HepG2 (cell line): ENCODE measurements around the gene PFAS. TPM values are rescaled to one million over a fixed set of nuclear protein-coding genes. Genes with fewer than 3 reads are reported as not detected.

Experiments
- ATAC-seq: fragments of 200-7000 bp; cut with Tn5 transposase; 3 replicates; pipeline ENCODE4 v1.9.1; 2020; ENCODE audit warnings: mild to moderate bottlenecking, moderate library complexity
- BruUV-seq: library from RNA; stranded (reverse); fragments of 400-500 nt; replicated peaks from 2 replicates; lab custom pipeline; 2021; lab: Mats Ljungman, UMichigan
- CTCF ChIA-PET: fragments of 300-600 bp; formaldehyde crosslinking; extraction: SDS; loops from one replicate; lab custom pipeline; 2021; ENCODE audit warnings: low total read pairs, inconsistent platforms, low intra/inter-chr PET ratio; lab: Yijun Ruan, JAX
- POLR2A ChIA-PET: fragments of 350-600 bp; sonication (Branson Sonifier 250); formaldehyde crosslinking; loops from one replicate; lab custom pipeline; 2020; ENCODE audit warnings: antibody characterized with exemption, inconsistent platforms; lab: Yijun Ruan, JAX
- DNase-seq: peaks from one replicate; pipeline ENCODE4 v3.0.0-alpha.2; 2015; ENCODE audit warnings: low spot score
- FAIRE-seq: peaks from 3 replicates; lab custom pipeline; 2011; peaks lifted over from hg19 to GRCh38; lab: Jason Lieb, UNC
- H2AFZ ChIP-seq: one replicate; pipeline ENCODE4 v1.6.1; 2011; ENCODE audit warnings: low read length, inconsistent platforms
- H3K27ac ChIP-seq: fragments of 300-600 bp; 3 replicates; pipeline ENCODE4 v1.8.0; 2011; ENCODE audit warnings: mixed run types, mild to moderate bottlenecking, mixed read lengths, low read length, inconsistent platforms; ENCODE audit not compliant: insufficient read depth; ENCODE audit errors: extremely low read length
- H3K27me3 ChIP-seq, 2 experiments: fragments of 200-600 bp in 1 of 2; 2 replicates in 1 of 2; 3 replicates in 1 of 2; pipeline versions ENCODE4 v1.6.0 to v1.8.0; 2011; ENCODE audit warnings: low read length in 2 of 2, mild to moderate bottlenecking in 2 of 2, moderate library complexity in 2 of 2, inconsistent platforms in 1 of 2; ENCODE audit not compliant: insufficient read depth in 2 of 2, control insufficient read depth in 1 of 2
- H3K36me3 ChIP-seq, 2 experiments: fragments of 200-600 bp in 1 of 2; replicated peaks in 1 of 2; 2 replicates in 1 of 2; 3 replicates in 1 of 2; pipeline versions ENCODE4 v1.5.1 to v1.8.0; 2011; ENCODE audit warnings: low read length in 2 of 2, inconsistent platforms in 1 of 2; ENCODE audit not compliant: insufficient read depth in 2 of 2, control insufficient read depth in 1 of 2
- H3K4me1 ChIP-seq: 2 replicates; pipeline ENCODE4 v1.5.1; 2012; ENCODE audit warnings: low read length, inconsistent platforms; ENCODE audit not compliant: insufficient read depth
- H3K4me2 ChIP-seq: 2 replicates; pipeline ENCODE4 v1.6.0; 2011; ENCODE audit warnings: low read depth, low read length, inconsistent platforms
- H3K4me3 ChIP-seq, 3 experiments: fragments of 200-600 bp in 1 of 3; sonication (generic), shearing (Covaris generic) in 1 of 3; replicated peaks in 1 of 3; 2 replicates each; pipeline ENCODE4 v1.5.1; 2011 to 2016; ENCODE audit warnings: low read length in 3 of 3, inconsistent platforms in 2 of 3, low read depth in 2 of 3, mild to moderate bottlenecking in 2 of 3, control low read depth in 1 of 3, mixed read lengths in 1 of 3; ENCODE audit not compliant: insufficient read depth in 1 of 3
- H3K79me2 ChIP-seq: one replicate; pipeline ENCODE4 v1.6.1; 2011; ENCODE audit warnings: low read length, inconsistent platforms; ENCODE audit not compliant: insufficient read depth
- H3K9ac ChIP-seq: 2 replicates; pipeline ENCODE4 v1.6.0; 2011; ENCODE audit warnings: mild to moderate bottlenecking, low read depth, low read length, inconsistent platforms; ENCODE audit not compliant: insufficient read depth
- H3K9me3 ChIP-seq: 2 replicates; pipeline ENCODE4 v1.5.1; 2012; ENCODE audit warnings: mild to moderate bottlenecking, low read length
- H4K20me1 ChIP-seq: 2 replicates; pipeline ENCODE4 v1.6.0; 2011; ENCODE audit warnings: inconsistent platforms, mild to moderate bottlenecking, low read length, moderate library complexity; ENCODE audit not compliant: insufficient read depth
- ATAD3A ChIP-seq: sonication (generic); formaldehyde crosslinking; IDR thresholded peaks from 2 replicates; pipeline ENCODE4 v1.4.0; 2020; ENCODE audit warnings: missing genetic modification reagents
- ATF1 ChIP-seq: IDR thresholded peaks from 2 replicates; pipeline ENCODE4 v1.6.1; 2016; ENCODE audit warnings: mild to moderate bottlenecking, control low read depth
- CAMTA2 ChIP-seq: sonication (generic); formaldehyde crosslinking; IDR thresholded peaks from 2 replicates; pipeline ENCODE4 v1.4.0; 2020; ENCODE audit warnings: mild to moderate bottlenecking, missing genetic modification reagents, borderline replicate concordance
- ESRRA ChIP-seq: sonication (generic); formaldehyde crosslinking; IDR thresholded peaks from 2 replicates; pipeline ENCODE4 v1.5.1; 2020; ENCODE audit warnings: mild to moderate bottlenecking, low read depth, missing genetic modification reagents
- KDM5B ChIP-seq: sonication (generic); formaldehyde crosslinking; IDR thresholded peaks from 2 replicates; pipeline ENCODE4 v1.4.0; 2020; ENCODE audit warnings: missing genetic modification reagents, mild to moderate bottlenecking, borderline replicate concordance
- MIER2 ChIP-seq: IDR thresholded peaks from 2 replicates; pipeline ENCODE4 v1.6.1; 2016; ENCODE audit warnings: missing biosample characterization, missing genetic modification reagents
- SKI ChIP-seq: fragments of 450-650 bp; IDR thresholded peaks from one replicate; pipeline ENCODE4 v1.6.1; 2018; ENCODE audit warnings: mild to moderate bottlenecking; ENCODE audit not compliant: partially characterized antibody
- U2AF1 ChIP-seq: fragments of 200-400 bp; formaldehyde crosslinking; optimal IDR thresholded peaks from 2 replicates; pipeline ENCODE3; 2017; ENCODE audit warnings: mild to moderate bottlenecking, low read depth, low read length
- ZBTB20 ChIP-seq: sonication (generic); formaldehyde crosslinking; IDR thresholded peaks from 2 replicates; pipeline ENCODE4 v1.8.1; 2023; ENCODE audit warnings: missing genetic modification reagents, low read depth, mild to moderate bottlenecking, borderline replicate concordance
- ZNF121 ChIP-seq: sonication (generic); formaldehyde crosslinking; IDR thresholded peaks from 2 replicates; pipeline ENCODE4 v1.5.0; 2020; ENCODE audit warnings: mild to moderate bottlenecking, missing genetic modification reagents
- ZNF253 ChIP-seq: sonication (generic); formaldehyde crosslinking; IDR thresholded peaks from 2 replicates; pipeline ENCODE4 v1.8.0; 2022; ENCODE audit warnings: mild to moderate bottlenecking, missing genetic modification reagents, borderline replicate concordance
- ZNF382 ChIP-seq: sonication (generic); formaldehyde crosslinking; IDR thresholded peaks from 2 replicates; pipeline ENCODE4 v1.5.0; 2020; ENCODE audit warnings: missing genetic modification reagents, mild to moderate bottlenecking, borderline replicate concordance
- ZNF709 ChIP-seq: sonication (generic); formaldehyde crosslinking; IDR thresholded peaks from 2 replicates; pipeline ENCODE4 v1.5.0; 2020; ENCODE audit warnings: mild to moderate bottlenecking, missing genetic modification reagents
- ZNF775 ChIP-seq: sonication (generic); formaldehyde crosslinking; IDR thresholded peaks from 2 replicates; pipeline ENCODE4 v1.4.0; 2020; ENCODE audit warnings: missing genetic modification reagents, mild to moderate bottlenecking, moderate library complexity, borderline replicate concordance
- ZSCAN29 ChIP-seq: sonication (generic); formaldehyde crosslinking; conservative IDR thresholded peaks from 2 replicates; pipeline ENCODE4 v1.4.0; 2020; ENCODE audit warnings: mild to moderate bottlenecking, missing genetic modification reagents
- WGBS: methylation state at CpG from one replicate; pipeline ENCODE4 v1.1.6; 2017; ENCODE audit warnings: low lambda C conversion rate; 5-methylcytosine and 5-hydroxymethylcytosine counted together
- in situ Hi-C: cut with HindIII; loops from 2 replicates; pipeline ENCODE4 v1.10.0; 2017; ENCODE audit warnings: low pct_unique_long_range_greater_than_20kb; ENCODE audit not compliant: extremely low pct_ligation_motif_present
- intact Hi-C: fragments of 100-400 bp; cut with micrococcal nuclease; formaldehyde crosslinking; loops from one replicate; pipeline ENCODE4 v1.10.0; 2022; ENCODE audit not compliant: unreplicated experiment
- polyA plus RNA-seq, 8 experiments: library from polyadenylated mRNA; depleted of rRNA in 3 of 8; stranded (reverse) in 7 of 8; unstranded in 1 of 8; fragments of >200 nt; fragmentation: Illumina TruSeq in 4 of 8; extraction: Trizol in 4 of 8; gene quantifications; 2 replicates each; pipeline versions ENCODE4 v1.2.1 to v1.2.3, GENCODE V29; 2011 to 2016; ENCODE audit warnings: low read depth in 4 of 8, missing spikeins in 1 of 8, mixed read lengths in 1 of 8; ENCODE audit not compliant: insufficient read depth in 1 of 8
- total RNA-seq, 5 experiments: library from RNA; depleted of rRNA; stranded (reverse); fragments of >200 nt; fragmentation: Illumina TruSeq; extraction: Trizol; gene quantifications; 2 replicates each; pipeline ENCODE4 v1.2.3, GENCODE V29; 2016; ENCODE audit warnings: low read depth in 1 of 5
- TF ChIP-seq, protein P1 (sequence below): sonication (generic); formaldehyde crosslinking; IDR thresholded peaks from 2 replicates; pipeline ENCODE4 v1.5.1; 2020; ENCODE audit warnings: mild to moderate bottlenecking, missing genetic modification reagents, borderline replicate concordance
- TF ChIP-seq, protein P2 (sequence below): sonication (generic); formaldehyde crosslinking; IDR thresholded peaks from 2 replicates; pipeline ENCODE4 v1.5.0; 2020; ENCODE audit warnings: missing genetic modification reagents

Gene PFAS
- total and polyA plus RNA-seq, 2 of the 13 experiments (the other 11 are each of a cell fraction or from before 2014, with no cell fraction given) = 49.4 to 58.2 TPM

GRCh38 chr17:8314797-8315763 is 66.0 kb downstream of the PFAS start (continued):
- TF ChIP-seq ESRRA (CRISPR knock-in tag) = no peak
- TF ChIP-seq SKI = no peak
- no peak for TF ChIP-seq ZNF253 (CRISPR knock-in tag)
- no peak for TF ChIP-seq ATF1 (CRISPR knock-in tag)

DNA sequence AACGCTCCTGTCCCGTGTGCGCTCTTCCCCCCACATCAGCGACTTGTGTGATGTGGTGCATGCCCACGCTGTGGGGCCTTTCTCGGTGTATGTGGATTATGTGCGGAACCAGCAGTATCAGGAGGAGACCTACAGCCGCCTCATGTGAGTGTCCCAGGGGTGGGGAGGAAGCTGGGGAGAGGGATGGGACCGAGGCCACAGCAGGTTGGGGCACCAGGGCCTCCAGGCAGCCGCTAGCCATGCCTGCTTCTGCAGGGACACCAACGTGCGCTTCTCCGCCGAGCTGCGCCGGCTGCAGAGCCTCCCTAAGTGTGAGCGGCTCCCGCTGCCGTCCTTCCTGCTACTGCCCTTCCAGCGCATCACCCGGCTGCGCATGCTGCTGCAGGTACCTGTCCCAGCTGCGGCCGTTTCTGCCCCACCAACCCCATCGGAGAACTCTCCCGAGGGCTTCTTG is 66.7 kb downstream of the PFAS start:
- Histone ChIP-seq H3K79me2 (no peaks in the 10 kb centered on the region), H3K9ac (no peak overlapping the region), H3K27me3 (peaks cover 14 to 72% of the 10 kb centered on the region in 2 experiments), H3K27ac (no peak overlapping the region), H3K4me2 (no peak overlapping the region; the same call in 1 of the 2 replicates), H3K4me1 (no peaks in the 10 kb centered on the region), H3K9me3 (no peaks in the 10 kb centered on the region), H2AFZ (no peak overlapping the region), H3K36me3 (no peaks in the 10 kb centered on the region), H3K4me3 (no peak overlapping the region), H4K20me1 (no peaks in the 10 kb centered on the region)
- ChIA-PET POLR2A (no interaction called here), CTCF (no interaction called here)
- intact Hi-C loops (no loop called here), in situ Hi-C loops (no loop called here)
- ATAC-seq = no peak
- 65% methylated on average over 26 of the region's 26 CpGs for WGBS
- BruUV-seq = no TSS peak
- DNase-seq = no peak
- no peak for FAIRE-seq
- no peak for TF ChIP-seq CAMTA2
- no peak for TF ChIP-seq ZNF709 (CRISPR knock-in tag)
- TF ChIP-seq ZBTB20 (CRISPR knock-in tag) = no peak
- TF ChIP-seq MIER2 (CRISPR knock-in tag) = no peak
- TF ChIP-seq ZNF121 (CRISPR knock-in tag) = no peak
- TF ChIP-seq ZNF775 = no peak
- TF ChIP-seq, protein P1, sequence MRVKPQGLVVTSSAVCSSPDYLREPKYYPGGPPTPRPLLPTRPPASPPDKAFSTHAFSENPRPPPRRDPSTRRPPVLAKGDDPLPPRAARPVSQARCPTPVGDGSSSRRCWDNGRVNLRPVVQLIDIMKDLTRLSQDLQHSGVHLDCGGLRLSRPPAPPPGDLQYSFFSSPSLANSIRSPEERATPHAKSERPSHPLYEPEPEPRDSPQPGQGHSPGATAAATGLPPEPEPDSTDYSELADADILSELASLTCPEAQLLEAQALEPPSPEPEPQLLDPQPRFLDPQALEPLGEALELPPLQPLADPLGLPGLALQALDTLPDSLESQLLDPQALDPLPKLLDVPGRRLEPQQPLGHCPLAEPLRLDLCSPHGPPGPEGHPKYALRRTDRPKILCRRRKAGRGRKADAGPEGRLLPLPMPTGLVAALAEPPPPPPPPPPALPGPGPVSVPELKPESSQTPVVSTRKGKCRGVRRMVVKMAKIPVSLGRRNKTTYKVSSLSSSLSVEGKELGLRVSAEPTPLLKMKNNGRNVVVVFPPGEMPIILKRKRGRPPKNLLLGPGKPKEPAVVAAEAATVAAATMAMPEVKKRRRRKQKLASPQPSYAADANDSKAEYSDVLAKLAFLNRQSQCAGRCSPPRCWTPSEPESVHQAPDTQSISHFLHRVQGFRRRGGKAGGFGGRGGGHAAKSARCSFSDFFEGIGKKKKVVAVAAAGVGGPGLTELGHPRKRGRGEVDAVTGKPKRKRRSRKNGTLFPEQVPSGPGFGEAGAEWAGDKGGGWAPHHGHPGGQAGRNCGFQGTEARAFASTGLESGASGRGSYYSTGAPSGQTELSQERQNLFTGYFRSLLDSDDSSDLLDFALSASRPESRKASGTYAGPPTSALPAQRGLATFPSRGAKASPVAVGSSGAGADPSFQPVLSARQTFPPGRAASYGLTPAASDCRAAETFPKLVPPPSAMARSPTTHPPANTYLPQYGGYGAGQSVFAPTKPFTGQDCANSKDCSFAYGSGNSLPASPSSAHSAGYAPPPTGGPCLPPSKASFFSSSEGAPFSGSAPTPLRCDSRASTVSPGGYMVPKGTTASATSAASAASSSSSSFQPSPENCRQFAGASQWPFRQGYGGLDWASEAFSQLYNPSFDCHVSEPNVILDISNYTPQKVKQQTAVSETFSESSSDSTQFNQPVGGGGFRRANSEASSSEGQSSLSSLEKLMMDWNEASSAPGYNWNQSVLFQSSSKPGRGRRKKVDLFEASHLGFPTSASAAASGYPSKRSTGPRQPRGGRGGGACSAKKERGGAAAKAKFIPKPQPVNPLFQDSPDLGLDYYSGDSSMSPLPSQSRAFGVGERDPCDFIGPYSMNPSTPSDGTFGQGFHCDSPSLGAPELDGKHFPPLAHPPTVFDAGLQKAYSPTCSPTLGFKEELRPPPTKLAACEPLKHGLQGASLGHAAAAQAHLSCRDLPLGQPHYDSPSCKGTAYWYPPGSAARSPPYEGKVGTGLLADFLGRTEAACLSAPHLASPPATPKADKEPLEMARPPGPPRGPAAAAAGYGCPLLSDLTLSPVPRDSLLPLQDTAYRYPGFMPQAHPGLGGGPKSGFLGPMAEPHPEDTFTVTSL (CRISPR knock-in tag) = no peak
- no peak for TF ChIP-seq U2AF1
- TF ChIP-seq ZSCAN29 = no peak
- TF ChIP-seq, protein P2, sequence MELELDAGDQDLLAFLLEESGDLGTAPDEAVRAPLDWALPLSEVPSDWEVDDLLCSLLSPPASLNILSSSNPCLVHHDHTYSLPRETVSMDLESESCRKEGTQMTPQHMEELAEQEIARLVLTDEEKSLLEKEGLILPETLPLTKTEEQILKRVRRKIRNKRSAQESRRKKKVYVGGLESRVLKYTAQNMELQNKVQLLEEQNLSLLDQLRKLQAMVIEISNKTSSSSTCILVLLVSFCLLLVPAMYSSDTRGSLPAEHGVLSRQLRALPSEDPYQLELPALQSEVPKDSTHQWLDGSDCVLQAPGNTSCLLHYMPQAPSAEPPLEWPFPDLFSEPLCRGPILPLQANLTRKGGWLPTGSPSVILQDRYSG = no peak
- TF ChIP-seq ZNF382 (CRISPR knock-in tag) = no peak
- no peak for TF ChIP-seq ATAD3A (CRISPR knock-in tag)
- no peak for TF ChIP-seq KDM5B (CRISPR knock-in tag)
